WERI-Rb-1 (cell line): ENCODE results near the gene NTN4.

ENCODE experiments used
- DNase-seq: peaks from one replicate; pipeline ENCODE4 v3.0.0-alpha.2; 2020
- H3K27ac ChIP-seq: fragments of 250-450 bp; sonication (Bioruptor Pico); 2 replicates; pipeline ENCODE4 v1.5.1; 2020; ENCODE audit warnings: mild to moderate bottlenecking, moderate library complexity
- H3K27me3 ChIP-seq: fragments of 250-450 bp; sonication (Bioruptor Pico); 2 replicates; pipeline ENCODE4 v1.5.1; 2021; ENCODE audit warnings: mild to moderate bottlenecking, low read depth, moderate library complexity; ENCODE audit not compliant: insufficient read depth, severe bottlenecking
- H3K36me3 ChIP-seq: fragments of 250-450 bp; sonication (Bioruptor Pico); 2 replicates; pipeline ENCODE4 v1.5.1; 2020; ENCODE audit warnings: mild to moderate bottlenecking, moderate library complexity
- H3K4me3 ChIP-seq: 2 replicates; pipeline ENCODE4 v1.5.1; 2011; ENCODE audit warnings: low read depth, mild to moderate bottlenecking, control low read depth, low read length
- H3K9me3 ChIP-seq: fragments of 250-450 bp; sonication (Bioruptor Pico); 2 replicates; pipeline ENCODE4 v1.5.1; 2021; ENCODE audit warnings: mild to moderate bottlenecking, moderate library complexity; ENCODE audit not compliant: severe bottlenecking
- TF ChIP-seq, protein P1 (sequence below): IDR thresholded peaks from 2 replicates; pipeline ENCODE4 v1.5.1; 2011; ENCODE audit warnings: low read depth, mild to moderate bottlenecking, control low read depth, inconsistent platforms, low read length

NTN4 gene

GRCh38 chr12:95694136-95694535 lies 96.4 kb downstream of the NTN4 start:
- Histone ChIP-seq H3K36me3 (no peaks in the 10 kb centered on the region), H3K4me3 (no peak overlapping the region), H3K9me3 (no peaks in the 10 kb centered on the region), H3K27me3 (no peaks in the 10 kb centered on the region), H3K27ac (no peak overlapping the region)
- DNase-seq, result no peak
- TF ChIP-seq, protein P1, sequence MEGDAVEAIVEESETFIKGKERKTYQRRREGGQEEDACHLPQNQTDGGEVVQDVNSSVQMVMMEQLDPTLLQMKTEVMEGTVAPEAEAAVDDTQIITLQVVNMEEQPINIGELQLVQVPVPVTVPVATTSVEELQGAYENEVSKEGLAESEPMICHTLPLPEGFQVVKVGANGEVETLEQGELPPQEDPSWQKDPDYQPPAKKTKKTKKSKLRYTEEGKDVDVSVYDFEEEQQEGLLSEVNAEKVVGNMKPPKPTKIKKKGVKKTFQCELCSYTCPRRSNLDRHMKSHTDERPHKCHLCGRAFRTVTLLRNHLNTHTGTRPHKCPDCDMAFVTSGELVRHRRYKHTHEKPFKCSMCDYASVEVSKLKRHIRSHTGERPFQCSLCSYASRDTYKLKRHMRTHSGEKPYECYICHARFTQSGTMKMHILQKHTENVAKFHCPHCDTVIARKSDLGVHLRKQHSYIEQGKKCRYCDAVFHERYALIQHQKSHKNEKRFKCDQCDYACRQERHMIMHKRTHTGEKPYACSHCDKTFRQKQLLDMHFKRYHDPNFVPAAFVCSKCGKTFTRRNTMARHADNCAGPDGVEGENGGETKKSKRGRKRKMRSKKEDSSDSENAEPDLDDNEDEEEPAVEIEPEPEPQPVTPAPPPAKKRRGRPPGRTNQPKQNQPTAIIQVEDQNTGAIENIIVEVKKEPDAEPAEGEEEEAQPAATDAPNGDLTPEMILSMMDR, result no peak

GRCh38 chr12:95693689-95694088 lies 96.9 kb downstream of the NTN4 start:
- Histone ChIP-seq H3K27me3 (no peaks in the 10 kb centered on the region), H3K27ac (no peak overlapping the region), H3K4me3 (no peak overlapping the region), H3K9me3 (no peaks in the 10 kb centered on the region), H3K36me3 (no peaks in the 10 kb centered on the region)
- DNase-seq, result no peak
- TF ChIP-seq, protein P1, result no peak

GRCh38 chr12:95690861-95691635 lies 99.5 kb downstream of the NTN4 start:
- Histone ChIP-seq H3K9me3 (no peaks in the 10 kb centered on the region), H3K27me3 (no peaks in the 10 kb centered on the region), H3K36me3 (no peaks in the 10 kb centered on the region), H3K4me3 (no peak overlapping the region), H3K27ac (no peak overlapping the region)
- DNase-seq, result no peak
- TF ChIP-seq, protein P1, result no peak

GRCh38 chr12:95687937-95688336 lies 102.6 kb downstream of the NTN4 start:
- no peaks in the 10 kb centered on the region for H3K36me3 ChIP-seq
- H3K4me3 ChIP-seq, result no peak overlapping the region
- no peak for DNase-seq
- no peak overlapping the region for H3K27ac ChIP-seq
- no peaks in the 10 kb centered on the region for H3K27me3 ChIP-seq
- H3K9me3 ChIP-seq, result no peaks in the 10 kb centered on the region
- TF ChIP-seq, protein P1, result no peak

DNA sequence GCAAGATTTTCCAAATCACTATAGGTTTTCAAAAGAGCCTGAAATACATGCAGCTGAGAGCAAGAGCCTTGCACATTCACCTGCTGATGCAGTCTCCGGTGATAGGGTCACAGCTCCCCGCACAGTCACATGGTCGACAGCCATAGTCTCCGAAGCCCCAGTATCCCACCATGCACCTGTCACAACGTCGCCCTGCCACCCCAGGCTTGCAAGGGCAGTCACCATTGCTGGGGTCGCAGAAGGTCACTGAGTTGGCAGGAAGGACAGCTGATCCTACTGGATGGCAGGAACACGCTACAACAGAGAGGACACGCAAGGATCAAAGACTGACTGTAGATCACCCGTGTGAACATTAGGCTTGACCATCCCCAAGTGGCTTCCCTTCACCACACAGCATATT lies 107.1 kb downstream of the NTN4 start:
- H3K4me3 ChIP-seq, result no peak overlapping the region
- no peak for DNase-seq
- H3K36me3 ChIP-seq, result no peaks in the 10 kb centered on the region
- H3K27me3 ChIP-seq, result no peaks in the 10 kb centered on the region
- TF ChIP-seq, protein P1, result no peak
- H3K27ac ChIP-seq, result no peak overlapping the region
- H3K9me3 ChIP-seq, result peaks cover 2% of the 10 kb centered on the region
